Hematopoietic multipotent progenitor cell treated with erythropoietin and hydrocortisone succinate and interleukin-3 and kit ligand, for 17 days (in vitro differentiated cells): ENCODE data around the gene SUPT5H.
A peak's percentile ranks its signal among the peaks of the same experiment; 100 is the strongest.
"Not testable (repeated sequence)": the region's sequence is repeated elsewhere in the genome, so short reads cannot be mapped to it uniquely, and the experiment has no call there.

ENCODE experiments used
- DNase-seq: peaks from one replicate; pipeline ENCODE4 v3.0.0-alpha.2; 2015; ENCODE audit warnings: low spot score

Gene SUPT5H

GRCh38 chr19:39465956-39466747, 20.8 kb downstream of the SUPT5H start:
- DNase-seq = no peak

DNA sequence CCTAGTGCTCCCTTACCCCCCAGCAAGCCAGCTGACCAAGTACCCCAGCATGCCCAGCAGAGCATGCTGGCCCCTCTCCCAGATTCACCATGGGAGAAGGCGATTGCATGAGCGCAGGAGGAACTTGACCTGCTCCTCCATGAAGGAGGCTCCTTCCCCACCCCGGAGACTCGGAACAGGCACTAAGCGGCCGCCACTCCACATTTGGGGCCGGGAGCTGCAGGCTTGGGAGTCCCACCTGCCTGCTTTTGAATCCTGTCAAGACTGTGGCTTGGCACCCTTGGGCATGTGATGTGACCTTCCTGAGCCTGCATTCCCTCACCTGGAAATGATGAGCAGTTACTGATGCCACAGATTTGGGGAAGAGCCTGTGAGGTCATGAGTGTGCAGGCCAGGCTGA, 22.6 kb downstream of the SUPT5H start:
- DNase-seq = no peak

GRCh38 chr19:39469036-39469435, 23.7 kb downstream of the SUPT5H start:
- DNase-seq = no peak

DNA sequence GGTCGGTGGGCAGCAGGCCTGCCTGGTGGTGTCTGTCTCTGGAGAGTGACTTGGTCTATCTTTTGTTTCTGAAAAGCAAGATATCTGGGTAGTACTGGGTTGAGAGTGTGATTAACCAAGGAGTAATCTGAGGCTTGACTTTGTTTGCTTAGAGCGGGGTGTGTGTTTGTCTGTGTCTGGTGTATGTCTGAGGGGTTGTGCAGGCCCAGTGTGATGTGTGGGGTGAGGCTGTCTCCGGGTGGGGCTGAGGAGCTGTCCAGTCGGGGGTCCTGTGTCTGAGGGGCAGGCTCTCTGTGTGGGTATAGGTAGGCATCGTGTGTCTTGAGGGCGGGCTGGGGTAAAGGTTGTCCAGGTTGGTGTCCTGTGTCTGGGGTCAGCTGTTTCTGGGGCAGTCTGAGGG, 24.2 kb downstream of the SUPT5H start:
- no peak for DNase-seq

- DNase-seq = no peak
Observed at GRCh38 chr19:39470724-39471339, 25.4 kb downstream of the SUPT5H start.

DNA sequence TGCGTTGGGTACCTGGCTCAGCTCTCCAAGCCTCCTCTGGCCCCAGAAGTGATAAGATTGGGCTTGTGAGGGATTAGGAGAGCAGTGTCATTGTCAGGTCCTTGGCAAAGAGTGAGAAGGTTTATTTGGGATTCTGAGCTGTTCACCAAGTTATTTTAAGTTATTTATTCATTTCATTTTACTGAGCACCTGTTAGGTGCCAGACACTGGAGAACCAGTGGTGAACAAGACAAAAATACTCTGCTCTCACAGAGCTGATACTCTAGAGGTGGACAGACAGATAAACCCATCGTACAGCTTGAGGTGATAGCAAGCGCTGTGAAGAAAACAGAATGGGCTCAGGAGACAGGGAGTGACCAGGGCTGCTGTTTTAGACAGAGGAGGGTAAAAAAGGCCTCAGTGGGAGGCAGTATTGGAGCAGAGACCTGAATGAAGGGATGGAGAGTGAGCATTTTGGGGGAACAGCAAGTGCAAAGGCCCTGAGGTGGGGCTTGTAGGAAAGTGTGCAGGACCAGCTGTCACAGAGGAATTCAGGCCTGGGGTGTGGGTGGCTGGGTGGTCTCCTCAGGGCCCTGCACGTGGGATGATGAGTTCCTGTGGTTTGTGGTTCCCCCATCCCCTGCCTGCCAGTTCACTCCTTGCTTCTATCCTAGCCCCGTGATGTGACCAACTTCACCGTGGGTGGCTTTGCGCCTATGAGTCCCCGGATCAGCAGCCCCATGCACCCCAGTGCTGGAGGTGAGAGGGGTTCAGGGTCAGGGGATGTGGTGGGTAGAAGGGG, 26.6 kb downstream of the SUPT5H start:
- no peak for DNase-seq

DNA sequence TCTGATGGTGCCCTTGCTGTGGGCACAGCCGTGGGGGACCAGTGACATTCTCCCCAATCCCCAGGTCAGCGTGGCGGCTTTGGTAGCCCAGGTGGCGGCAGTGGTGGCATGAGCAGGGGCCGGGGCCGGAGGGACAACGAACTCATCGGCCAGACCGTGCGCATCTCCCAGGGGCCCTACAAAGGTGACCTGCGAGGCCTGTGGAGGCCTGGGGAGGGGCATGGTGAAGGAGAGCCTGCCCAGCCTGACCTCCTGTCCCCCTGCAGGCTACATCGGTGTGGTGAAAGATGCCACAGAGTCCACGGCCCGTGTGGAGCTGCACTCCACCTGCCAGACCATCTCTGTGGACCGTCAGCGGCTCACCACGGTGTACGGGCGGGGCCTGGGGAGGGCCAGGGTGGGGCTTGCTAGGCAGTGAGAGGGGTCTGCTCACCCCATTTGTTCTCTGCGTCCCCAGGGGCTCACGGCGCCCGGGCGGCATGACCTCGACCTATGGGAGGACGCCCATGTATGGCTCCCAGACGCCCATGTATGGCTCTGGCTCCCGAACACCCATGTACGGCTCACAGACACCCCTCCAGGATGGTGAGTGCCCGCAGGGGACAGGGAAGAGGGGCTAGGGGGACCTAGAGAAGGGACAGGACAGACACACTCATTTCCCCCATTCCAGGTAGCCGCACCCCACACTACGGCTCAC, 27.5 kb downstream of the SUPT5H start:
- DNase-seq = no peak

- no peak for DNase-seq
Observed at GRCh38 chr19:39473443-39473960, 28.1 kb downstream of the SUPT5H start.

- DNase-seq = peak; percentile 56
Observed at GRCh38 chr19:39474139-39474620, 28.8 kb downstream of the SUPT5H start.

- DNase-seq = no peak
Observed at GRCh38 chr19:39475748-39476147, 30.4 kb downstream of the SUPT5H start.

DNA sequence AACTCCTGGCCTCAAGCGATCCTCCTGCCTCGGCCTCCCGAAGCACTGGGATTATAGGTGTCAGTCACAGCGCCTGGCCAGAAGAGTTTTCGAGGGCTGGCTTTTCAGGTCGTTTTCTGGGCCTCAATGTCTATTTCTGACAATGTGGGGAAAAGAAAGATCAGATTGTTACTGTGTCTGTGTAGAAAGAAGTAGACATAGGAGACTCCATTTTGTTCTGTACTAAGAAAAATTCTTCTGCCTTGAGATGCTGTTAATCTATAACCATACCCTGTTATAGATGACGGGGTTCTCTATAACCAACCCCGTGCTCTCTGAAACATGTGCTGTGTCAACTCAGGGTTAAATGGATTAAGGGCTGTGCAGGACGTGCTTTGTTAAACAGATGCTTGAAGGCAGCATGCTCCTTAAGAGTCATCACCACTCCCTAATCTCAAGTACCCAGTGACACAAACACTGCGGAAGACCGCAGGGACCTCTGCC, 34.0 kb downstream of the SUPT5H start:
- DNase-seq = not testable (repeated sequence)

GRCh38 chr19:39479916-39480315, 34.5 kb downstream of the SUPT5H start:
- no peak for DNase-seq

GRCh38 chr19:39480337-39481228, 35.2 kb downstream of the SUPT5H start, which contains the start of gene TIMM50:
Gene TIMM50, plus strand, starts transcription at chr19:39480838. Its CDS starts 16 bp downstream, at chr19:39480854.
- DNase-seq = peak; percentile 94

DNA sequence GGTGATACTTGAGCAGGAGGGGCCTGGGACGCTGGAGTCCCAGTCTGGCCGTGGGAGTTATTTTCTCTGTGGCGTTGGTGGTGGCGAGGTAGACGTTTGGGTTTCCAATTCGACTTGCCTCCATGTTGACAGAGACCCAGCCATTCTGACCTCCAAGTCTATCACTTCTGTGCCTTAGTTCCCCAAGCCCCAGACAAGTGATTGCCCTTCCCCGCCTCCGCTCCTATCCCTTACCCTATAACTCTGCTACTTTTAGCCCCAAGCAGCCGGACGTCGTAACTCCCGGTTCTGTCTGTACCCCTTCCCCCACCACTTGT, 35.8 kb downstream of the SUPT5H start:
- no peak for DNase-seq

GRCh38 chr19:39481676-39482075, 36.3 kb downstream of the SUPT5H start:
- no peak for DNase-seq

GRCh38 chr19:39483141-39483540, 37.8 kb downstream of the SUPT5H start:
- DNase-seq = no peak

GRCh38 chr19:39489756-39490155, 44.4 kb downstream of the SUPT5H start:
- DNase-seq = no peak

- no peak for DNase-seq
Observed at GRCh38 chr19:39492225-39492624, 46.8 kb downstream of the SUPT5H start.

DNA sequence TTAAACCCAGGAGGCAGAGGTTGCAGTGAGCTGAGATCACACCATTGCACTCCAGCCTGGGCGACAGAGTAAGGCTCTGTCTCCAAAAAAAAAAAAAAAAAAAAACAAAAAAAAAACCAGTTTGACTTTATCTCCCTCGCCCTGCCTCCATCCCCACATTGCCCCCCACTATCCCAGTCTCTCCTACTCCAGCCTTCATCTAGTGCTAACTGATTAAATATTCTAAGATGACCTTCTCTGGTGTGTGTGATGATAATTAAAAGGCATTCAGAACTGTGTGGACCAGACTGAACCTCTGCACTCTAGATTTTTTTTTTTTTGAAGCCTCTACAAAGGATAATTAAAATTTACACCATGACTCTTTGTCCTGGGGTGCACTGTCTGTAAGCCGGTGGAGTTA, 47.4 kb downstream of the SUPT5H start:
- no peak for DNase-seq

DNA sequence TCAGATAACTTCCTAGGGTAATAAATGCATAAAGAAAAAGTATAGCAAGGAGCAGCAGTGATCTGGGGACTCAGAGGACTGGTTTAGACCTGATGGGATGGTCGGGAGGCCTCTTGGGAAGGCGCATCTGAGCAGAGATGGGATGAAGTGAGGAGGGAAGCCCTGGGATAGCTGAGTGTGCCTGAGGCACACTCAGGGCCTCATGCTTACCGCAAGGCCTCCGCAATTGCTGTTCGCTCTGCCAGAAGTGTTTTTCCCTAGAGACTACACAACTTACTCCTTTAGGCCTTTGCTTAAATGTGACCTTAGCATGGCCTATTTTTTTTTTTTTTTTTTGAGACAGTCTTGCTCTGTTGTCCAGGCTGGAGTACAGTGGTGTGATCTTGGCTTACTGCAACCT, 49.3 kb downstream of the SUPT5H start:
- no peak for DNase-seq

GRCh38 chr19:39496063-39496462, 50.7 kb downstream of the SUPT5H start:
- DNase-seq = no peak
